Embryonic facial prominence (tissue), 1 donor: ENCODE measurements around the gene ZFR2.

Source experiments
- DNase-seq: peaks from one replicate; pipeline ENCODE4 v3.0.0-alpha.2; 2016; ENCODE audit errors: extremely low spot score

ZFR2 gene

GRCh38 chr19:3814648-3815047, 54.2 kb downstream of the ZFR2 start:
- DNase-seq: no peak

- DNase-seq: no peak
Observed at GRCh38 chr19:3813473-3814392, 55.1 kb downstream of the ZFR2 start.

- no peak for DNase-seq
Observed at GRCh38 chr19:3810708-3811355, 58.0 kb downstream of the ZFR2 start.

GRCh38 chr19:3809881-3810707, 58.7 kb downstream of the ZFR2 start:
- no peak for DNase-seq

DNA sequence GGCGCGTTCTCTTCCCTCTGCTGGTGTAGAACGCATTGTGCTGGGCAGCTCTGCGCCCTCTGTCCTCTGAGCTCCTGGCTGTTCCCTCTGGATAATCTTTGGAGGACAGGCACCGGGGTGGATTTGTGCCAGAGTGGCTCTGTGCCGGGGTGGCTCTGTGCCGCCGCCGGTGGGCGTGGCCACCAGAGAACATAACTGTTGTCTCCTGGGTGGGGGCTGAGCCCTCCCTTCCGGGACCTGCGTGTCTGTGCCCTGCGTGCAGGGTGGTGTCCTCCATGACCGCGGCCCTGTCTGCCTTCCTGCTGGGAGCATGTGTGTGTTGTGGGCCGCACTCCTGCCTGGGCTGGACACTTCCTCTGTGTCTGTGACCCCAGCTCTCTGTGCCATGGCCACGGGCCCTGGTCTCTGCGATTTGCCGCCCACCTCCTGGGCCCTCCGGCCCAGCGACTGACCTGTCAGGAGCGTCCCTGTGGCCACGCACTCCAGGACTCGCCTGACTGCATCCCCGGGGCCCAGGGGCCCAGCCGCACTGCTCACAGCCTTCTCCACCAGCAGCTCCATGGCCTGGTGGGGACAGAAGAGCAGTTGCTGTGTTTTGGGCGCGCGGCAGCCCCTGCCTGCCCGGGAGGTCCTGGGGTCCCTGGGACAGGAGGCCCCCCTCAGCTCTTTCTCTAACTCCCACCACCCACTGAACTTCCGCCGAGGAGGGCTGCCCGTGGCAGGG, 60.3 kb downstream of the ZFR2 start:
- no peak for DNase-seq

- no peak for DNase-seq
Observed at GRCh38 chr19:3807574-3808354, 61.1 kb downstream of the ZFR2 start.

GRCh38 chr19:3807131-3807480, 61.7 kb downstream of the ZFR2 start:
- DNase-seq: no peak

- no peak for DNase-seq
Observed at GRCh38 chr19:3805859-3806258, 63.0 kb downstream of the ZFR2 start.

- DNase-seq: no peak
Observed at GRCh38 chr19:3804429-3804828, 64.4 kb downstream of the ZFR2 start.

DNA sequence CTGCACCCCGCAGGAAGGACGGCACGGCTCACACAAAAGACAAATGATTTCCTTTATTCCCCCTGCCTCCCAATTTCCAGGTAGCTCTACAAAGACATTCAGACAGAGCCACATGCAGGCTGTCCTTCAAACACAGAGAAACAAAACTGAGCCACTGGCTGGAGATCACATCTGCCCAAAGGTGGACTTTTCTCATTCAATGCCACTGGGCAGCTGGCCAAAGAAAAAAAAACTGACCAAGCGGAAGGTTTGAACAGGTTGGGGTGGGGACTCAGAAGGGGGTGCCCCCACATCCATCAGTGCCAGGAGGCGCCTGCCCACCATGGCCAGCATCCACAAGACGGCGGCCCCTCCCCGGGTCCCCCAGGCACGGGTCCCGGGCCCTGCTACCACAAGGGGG, 64.9 kb downstream of the ZFR2 start:
- no peak for DNase-seq

DNA sequence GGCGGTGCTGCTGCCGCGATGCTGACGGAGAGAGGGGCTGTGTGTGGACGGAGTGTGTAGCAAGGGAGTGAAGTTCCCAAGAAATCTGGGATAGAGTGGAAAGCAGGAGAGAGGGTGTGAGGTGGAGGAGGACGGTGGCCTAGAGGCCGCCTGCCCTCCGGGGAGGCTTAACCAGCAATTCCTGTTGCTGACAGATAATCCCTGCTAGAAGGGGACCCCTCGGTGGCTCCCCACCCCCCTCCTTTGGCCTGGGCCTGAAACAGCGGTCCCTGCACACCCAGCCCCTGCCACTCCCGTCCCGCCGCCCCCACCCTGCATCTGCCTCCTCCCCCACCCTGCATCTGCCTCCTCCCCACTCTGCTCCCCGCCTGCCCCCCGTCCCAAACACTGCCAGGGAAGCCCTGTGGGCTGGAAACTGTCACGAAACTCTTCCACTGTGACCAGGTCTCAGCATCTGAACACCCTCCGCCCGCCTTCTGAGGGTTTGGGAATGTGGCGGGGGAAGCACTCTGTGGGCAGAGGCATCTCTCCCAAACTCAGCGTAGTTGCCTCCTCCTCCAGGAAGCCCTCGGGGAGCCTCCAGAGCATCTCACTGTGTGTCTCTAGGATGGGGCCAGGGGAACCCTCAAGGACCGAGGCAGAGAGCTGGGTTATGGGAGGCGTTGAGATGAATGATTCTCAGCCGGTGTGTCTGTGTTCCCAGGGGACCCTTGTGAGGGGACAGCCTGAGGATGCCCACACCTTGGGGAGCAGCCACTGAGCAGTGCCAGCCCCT, 65.5 kb downstream of the ZFR2 start:
- no peak for DNase-seq

GRCh38 chr19:3801412-3802096, 67.3 kb downstream of the ZFR2 start:
- DNase-seq: no peak

- DNase-seq: no peak
Observed at GRCh38 chr19:3800996-3801395, 67.8 kb downstream of the ZFR2 start.

- no peak for DNase-seq
Observed at GRCh38 chr19:3798137-3798536, 70.7 kb downstream of the ZFR2 start.

DNA sequence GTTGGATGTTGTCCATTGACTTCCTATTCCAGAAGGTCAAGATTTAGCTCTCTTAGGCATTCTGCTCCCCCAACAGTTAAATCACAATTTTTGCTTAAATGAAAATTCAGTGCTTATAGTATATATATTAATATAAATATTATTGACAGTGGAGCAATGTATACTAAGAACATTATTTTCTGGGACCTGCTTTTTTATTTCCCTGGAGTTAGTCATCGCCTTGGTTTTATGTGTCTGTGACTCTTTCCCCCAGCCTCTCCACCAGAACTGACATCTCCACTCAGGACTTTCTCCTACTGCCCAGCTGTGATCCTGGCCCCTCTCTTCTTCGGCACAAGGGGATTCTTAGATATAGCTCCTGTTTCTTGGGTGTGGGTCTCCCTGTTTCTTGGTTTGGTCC, 72.5 kb downstream of the ZFR2 start:
- no peak for DNase-seq

DNA sequence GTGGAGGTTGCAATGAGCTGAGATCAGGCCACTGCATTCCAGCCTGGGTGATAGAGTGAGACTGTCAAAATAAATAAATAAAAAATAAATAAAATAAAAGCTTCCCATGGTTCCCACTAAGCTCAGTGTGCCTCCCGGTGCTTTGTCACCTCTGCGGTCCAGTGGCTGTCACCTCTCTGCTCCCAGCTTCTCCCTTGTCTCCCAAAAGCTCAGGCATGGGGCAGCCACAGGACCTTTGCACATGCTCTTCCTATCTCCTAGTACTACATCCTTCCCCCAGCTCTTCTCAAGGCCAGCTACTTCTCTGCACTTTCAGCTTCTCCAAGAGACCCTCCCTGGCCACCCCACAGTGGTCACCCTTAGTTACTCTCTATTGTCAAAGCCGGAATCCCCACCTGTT, 75.0 kb downstream of the ZFR2 start:
- no peak for DNase-seq

DNA sequence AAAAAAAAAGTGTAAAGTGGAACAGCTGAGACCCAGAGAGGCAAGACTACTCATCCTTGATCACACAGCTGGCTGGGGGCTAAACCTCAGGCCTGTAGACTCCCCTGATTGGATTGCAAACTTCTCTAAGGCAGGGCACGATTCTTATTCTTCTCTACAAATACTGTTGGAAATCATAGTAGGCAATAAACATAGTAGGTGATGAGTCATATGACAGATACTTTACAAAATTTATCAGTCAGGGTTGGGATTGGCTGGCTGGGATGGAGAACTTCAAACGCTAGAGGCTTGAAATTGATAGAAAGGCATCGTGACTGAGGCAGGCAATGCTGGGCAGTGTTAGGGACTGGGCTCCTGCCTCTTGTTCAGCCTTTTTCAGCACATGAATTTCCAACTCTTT, 76.7 kb downstream of the ZFR2 start:
- no peak for DNase-seq

DNA sequence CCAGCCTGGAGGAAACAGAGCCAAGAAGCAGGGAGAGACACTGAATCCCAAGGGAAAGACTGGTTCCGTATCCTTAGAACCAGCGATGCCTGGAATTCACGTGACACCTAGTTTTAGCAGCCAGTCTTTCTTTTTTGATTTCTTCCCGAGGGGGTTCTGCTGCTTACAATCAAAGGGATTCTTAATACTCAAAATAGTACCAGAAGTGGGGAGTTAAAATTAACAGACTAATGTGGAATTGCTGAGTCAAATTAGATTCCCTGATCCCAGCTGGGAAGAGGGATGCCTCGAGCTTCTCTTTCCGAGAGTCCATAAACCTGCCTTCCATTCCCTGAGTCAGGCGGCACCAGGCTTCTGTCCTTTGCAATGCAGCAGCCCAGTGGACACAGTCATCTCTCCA, 77.9 kb downstream of the ZFR2 start:
- no peak for DNase-seq

GRCh38 chr19:3790209-3790734, 78.6 kb downstream of the ZFR2 start:
- no peak for DNase-seq
